ENCODE results near the gene CDK2AP2. TPM values are rescaled to one million over a fixed set of nuclear protein-coding genes. Genes with fewer than 3 reads are reported as not detected.

Gene CDK2AP2
- total and polyA plus RNA-seq, 2 donors (not counting 3 experiments of a cell fraction or from before 2014, with no cell fraction given): 81.2 to 143 TPM

- DNase-seq (ENCODE audit: low read depth, low spot score) (no peak), FAIRE-seq (no peak)
- no peaks in the 10 kb centered on the region for H3K27me3 ChIP-seq (ENCODE audit: control insufficient read depth in 2 of 2, insufficient read depth in 2 of 2, low read length in 2 of 2)
- no TSS peak for BruUV-seq (replicated peaks)
- H4K20me1 ChIP-seq (replicated peaks; ENCODE audit: control insufficient read depth, extremely low read depth, insufficient read depth, low read length): no peaks in the 10 kb centered on the region
- no peak overlapping the region for H2AFZ ChIP-seq (ENCODE audit: low read depth, low read length)
- no peaks in the 10 kb centered on the region for H3K36me3 ChIP-seq (ENCODE audit: control insufficient read depth in 2 of 2, extremely low read depth in 1 of 2, insufficient read depth in 2 of 2, low read length in 2 of 2)
- POLR2A ChIA-PET: no interaction called here
- H3K27ac ChIP-seq (ENCODE audit: insufficient read depth, low read depth, low read length): no peak overlapping the region
- H3K4me3 ChIP-seq (replicated peaks in 1 of 3; ENCODE audit: insufficient read depth in 1 of 3, low read depth in 1 of 3, low read length in 3 of 3): no peak overlapping the region
- H3K4me1 ChIP-seq (ENCODE audit: control insufficient read depth, extremely low read depth, insufficient read depth, low read length): no peaks in the 10 kb centered on the region
- TF ChIP-seq MAX (IDR thresholded peaks at IDR 0.05; ENCODE audit: insufficient read depth, insufficient read length): no peak
- no peak for TF ChIP-seq GATA2 (IDR thresholded peaks at IDR 0.05; ENCODE audit: insufficient read depth, insufficient read length, low read depth, low read length)
- TF ChIP-seq CTCF (IDR thresholded peaks at IDR 0.05; ENCODE audit: extremely low read depth in 1 of 2, insufficient read depth in 1 of 2, low read depth in 1 of 2, low read length in 2 of 2): no peak
- no peak for TF ChIP-seq FOS (IDR thresholded peaks at IDR 0.05; ENCODE audit: borderline replicate concordance, insufficient read depth, low read length)
- no peak for TF ChIP-seq EZH2 (IDR thresholded peaks at IDR 0.05; ENCODE audit: borderline replicate concordance, low read depth, low read length, severe bottlenecking)
- H3K9me3 ChIP-seq (replicated peaks; ENCODE audit: control insufficient read depth, insufficient read depth, low read length): no peaks in the 10 kb centered on the region
- H3K4me2 ChIP-seq (ENCODE audit: insufficient read depth, low read length): no peak overlapping the region
- no peaks in the 10 kb centered on the region for H3K79me2 ChIP-seq (ENCODE audit: control insufficient read depth, insufficient read depth, low read length)
- H3K9me1 ChIP-seq (replicated peaks; ENCODE audit: control insufficient read depth, extremely low read depth, insufficient read depth, low read length): no peaks in the 10 kb centered on the region
- intact Hi-C loops (cut with micrococcal nuclease) (no loop called here), dilution Hi-C loops (cut with MboI; ENCODE audit: extremely low pct_ligation_motif_present, low sequenced_read_pairs) (no loop called here)
- CTCF ChIA-PET: no interaction called here
- no peak overlapping the region for H3K9ac ChIP-seq (replicated peaks; ENCODE audit: extremely low read depth, insufficient read depth, low read length)
Measured at GRCh38 chr11:67498544-67498972, 9.4 kb downstream of the CDK2AP2 start.

Measured in endothelial cell of umbilical vein (primary cell).